Peyer's patch (tissue), 4 donors: ENCODE results near the gene NTF3.
A peak's percentile ranks its signal among the peaks of the same experiment; 100 is the strongest.

ENCODE experiments used
- CTCF ChIP-seq, 6 experiments: fragments of 450-650 bp in 4 of 6; fragments of 200-600 bp in 2 of 6; sonication (generic) in 1 of 6; IDR thresholded peaks; one replicate each; pipeline ENCODE4 v1.5.1; 2017 to 2019; ENCODE audit warnings: antibody characterized with exemption in 6 of 6, mild to moderate bottlenecking in 3 of 6, moderate library complexity in 1 of 6
- POLR2A ChIP-seq, 2 donors: fragments of 450-650 bp; IDR thresholded peaks; one replicate each; pipeline ENCODE4 v1.5.1; 2017; ENCODE audit warnings: antibody characterized with exemption in 2 of 2, mild to moderate bottlenecking in 2 of 2, moderate library complexity in 2 of 2

DNA sequence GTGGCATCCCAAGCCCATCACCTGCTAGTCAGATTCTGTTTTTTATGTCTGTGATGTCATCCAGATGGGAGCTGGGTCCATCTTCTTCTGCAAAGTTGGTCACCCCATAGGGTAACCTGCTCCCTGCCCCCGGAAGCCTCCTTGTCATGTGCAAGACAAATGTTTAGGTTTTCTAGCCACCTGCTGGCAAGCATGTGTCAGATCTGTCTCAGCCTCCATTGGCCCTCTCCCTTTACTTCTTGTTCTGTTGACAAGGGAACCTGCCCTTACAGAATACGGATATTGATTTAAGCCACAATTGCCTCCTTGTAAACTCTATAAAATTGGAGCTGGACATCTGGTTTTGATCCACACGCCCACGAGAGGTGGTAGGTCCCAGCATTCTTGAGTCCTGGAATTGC is 7.5 kb downstream of the NTF3 start:
- TF ChIP-seq CTCF (IDR thresholded peaks at IDR 0.05): peak in 2 of 6 experiments; percentile 18 to 26
- TF ChIP-seq POLR2A (IDR thresholded peaks at IDR 0.05): no peak
